Stomach (tissue), 9 donors: ENCODE measurements around the gene DIDO1. TPM values are rescaled to one million over a fixed set of nuclear protein-coding genes. Genes with fewer than 3 reads are reported as not detected.
"Not testable (repeated sequence)": the region's sequence is repeated elsewhere in the genome, so short reads cannot be mapped to it uniquely, and the experiment has no call there.

Experiments
- DNase-seq, 2 donors: peaks; one replicate each; pipeline versions ENCODE4 v3.0.0 to v3.0.0-alpha.2; 2013 to 2019
- H3K27ac ChIP-seq, 5 donors: fragments of 200-600 bp in 4 of 5; sonication (generic) in 4 of 5; one replicate each; pipeline ENCODE4 v1.5.1; 2013 to 2019; ENCODE audit warnings: mild to moderate bottlenecking in 1 of 5, moderate library complexity in 1 of 5
- H3K27me3 ChIP-seq, 3 donors: fragments of 200-600 bp; sonication (generic); one replicate each; pipeline ENCODE4 v1.5.1; 2017 to 2019; ENCODE audit warnings: mixed run types in 1 of 3
- H3K36me3 ChIP-seq, 4 donors: fragments of 200-600 bp; sonication (generic); 1 replicate in 3 of 4; 2 replicates in 1 of 4; pipeline ENCODE4 v1.5.1; 2016 to 2019
- H3K4me1 ChIP-seq, 4 donors: fragments of 200-600 bp; sonication (generic); one replicate each; pipeline ENCODE4 v1.5.1; 2016 to 2019
- H3K4me3 ChIP-seq, 4 donors: fragments of 200-600 bp; sonication (generic) in 3 of 4; one replicate each; pipeline ENCODE4 v1.5.1; 2016 to 2019; ENCODE audit warnings: mild to moderate bottlenecking in 1 of 4
- H3K9me3 ChIP-seq, 4 donors: fragments of 200-600 bp; sonication (generic); one replicate each; pipeline ENCODE4 v1.5.1; 2016 to 2019
- EP300 ChIP-seq: sonication (generic); formaldehyde crosslinking; IDR thresholded peaks from one replicate; pipeline ENCODE4 v1.6.1; 2017; ENCODE audit warnings: antibody characterized with exemption
- POLR2A ChIP-seq, 4 donors: fragments of 450-650 bp; IDR thresholded peaks; one replicate each; pipeline ENCODE4 v1.6.1; 2016; ENCODE audit warnings: antibody characterized with exemption in 4 of 4, control low read depth in 2 of 4, mild to moderate bottlenecking in 1 of 4, moderate library complexity in 1 of 4
- POLR2AphosphoS5 ChIP-seq, 3 donors: sonication (generic); formaldehyde crosslinking; IDR thresholded peaks; one replicate each; pipeline ENCODE4 v1.6.1; 2016; ENCODE audit warnings: antibody characterized with exemption in 3 of 3
- WGBS, 5 donors: extraction: QIAGEN DNeasy Blood & Tissue Kit in 3 of 5; methylation state at CpG; one replicate each; pipeline versions ENCODE4 v1.1.5 to v1.1.7; 2013 to 2018; 5-methylcytosine and 5-hydroxymethylcytosine counted together
- intact Hi-C: fragments of 100-400 bp; cut with DNase I; formaldehyde crosslinking; loops from one replicate; pipeline ENCODE4 v1.15.1; 2023; ENCODE audit warnings: low total_unique reads
- polyA plus RNA-seq, 3 donors: library from polyadenylated mRNA; stranded (reverse); fragments of 200-250 nt; gene quantifications; one replicate each; pipeline ENCODE4 v1.2.3, GENCODE V29; 2013
- total RNA-seq, 5 donors: library from RNA; depleted of rRNA; stranded (reverse); fragments of >200 nt; gene quantifications; one replicate each; pipeline versions ENCODE4 v1.1.0 to v1.2.3, GENCODE V29; 2014 to 2016
- TF ChIP-seq, protein P1 (sequence below), 7 experiments: fragments of 450-650 bp in 4 of 7; fragments of 200-600 bp in 3 of 7; sonication (generic) in 3 of 7; IDR thresholded peaks; one replicate each; pipeline ENCODE4 v1.5.1; 2016 to 2019; ENCODE audit warnings: antibody characterized with exemption in 7 of 7, control low read depth in 2 of 7, mild to moderate bottlenecking in 1 of 7
- donor health status: healthy with polysubstance abuse.
- donor health status: Bipolar disorder and iron deficiency.
- donor health status: healthy.

DIDO1 gene
- total and polyA plus RNA-seq, 8 donors, result 8.1 to 117 (median 57.7) TPM

DNA sequence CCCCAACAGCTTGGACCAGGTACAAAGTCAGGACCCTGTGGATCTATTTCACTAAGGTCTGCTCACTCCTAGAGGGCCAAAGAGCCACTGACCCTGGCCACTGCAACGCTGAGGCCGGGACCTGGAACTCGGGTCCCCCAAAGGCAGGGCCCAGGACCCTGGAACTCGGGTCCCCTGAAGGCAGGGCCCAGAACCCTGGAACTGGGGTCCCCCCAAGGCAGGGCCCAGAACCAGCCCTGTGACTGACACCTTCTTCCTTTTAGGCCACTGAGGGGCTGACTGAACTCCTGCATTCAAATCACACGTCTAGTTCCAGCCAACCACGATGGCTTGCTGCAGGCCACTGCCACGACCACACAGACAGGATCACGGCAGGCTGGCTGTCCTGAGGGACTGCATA lies 74.1 kb downstream of the DIDO1 start:
- H3K27me3 ChIP-seq, result no peaks in the 10 kb centered on the region
- no peak for DNase-seq
- TF ChIP-seq, protein P1, sequence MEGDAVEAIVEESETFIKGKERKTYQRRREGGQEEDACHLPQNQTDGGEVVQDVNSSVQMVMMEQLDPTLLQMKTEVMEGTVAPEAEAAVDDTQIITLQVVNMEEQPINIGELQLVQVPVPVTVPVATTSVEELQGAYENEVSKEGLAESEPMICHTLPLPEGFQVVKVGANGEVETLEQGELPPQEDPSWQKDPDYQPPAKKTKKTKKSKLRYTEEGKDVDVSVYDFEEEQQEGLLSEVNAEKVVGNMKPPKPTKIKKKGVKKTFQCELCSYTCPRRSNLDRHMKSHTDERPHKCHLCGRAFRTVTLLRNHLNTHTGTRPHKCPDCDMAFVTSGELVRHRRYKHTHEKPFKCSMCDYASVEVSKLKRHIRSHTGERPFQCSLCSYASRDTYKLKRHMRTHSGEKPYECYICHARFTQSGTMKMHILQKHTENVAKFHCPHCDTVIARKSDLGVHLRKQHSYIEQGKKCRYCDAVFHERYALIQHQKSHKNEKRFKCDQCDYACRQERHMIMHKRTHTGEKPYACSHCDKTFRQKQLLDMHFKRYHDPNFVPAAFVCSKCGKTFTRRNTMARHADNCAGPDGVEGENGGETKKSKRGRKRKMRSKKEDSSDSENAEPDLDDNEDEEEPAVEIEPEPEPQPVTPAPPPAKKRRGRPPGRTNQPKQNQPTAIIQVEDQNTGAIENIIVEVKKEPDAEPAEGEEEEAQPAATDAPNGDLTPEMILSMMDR (IDR thresholded peaks at IDR 0.05), result no peak
- TF ChIP-seq POLR2A (IDR thresholded peaks at IDR 0.05), result no peak
- no peak for TF ChIP-seq POLR2AphosphoS5 (IDR thresholded peaks at IDR 0.05)
- TF ChIP-seq EP300, result no peak
- no peaks in the 10 kb centered on the region for H3K4me1 ChIP-seq
- H3K9me3 ChIP-seq, result no peaks in the 10 kb centered on the region
- whole genome bisulfite sequencing, 5 donors, result 86 to 96% (median 94%) methylated on average over 8 of the region's 8 CpGs
- intact Hi-C loops, result no loop called here
- no peak overlapping the region for H3K4me3 ChIP-seq
- peaks cover 8 to 66% (median 51%) of the 10 kb centered on the region in 4 donors for H3K36me3 ChIP-seq
- no peak overlapping the region for H3K27ac ChIP-seq

DNA sequence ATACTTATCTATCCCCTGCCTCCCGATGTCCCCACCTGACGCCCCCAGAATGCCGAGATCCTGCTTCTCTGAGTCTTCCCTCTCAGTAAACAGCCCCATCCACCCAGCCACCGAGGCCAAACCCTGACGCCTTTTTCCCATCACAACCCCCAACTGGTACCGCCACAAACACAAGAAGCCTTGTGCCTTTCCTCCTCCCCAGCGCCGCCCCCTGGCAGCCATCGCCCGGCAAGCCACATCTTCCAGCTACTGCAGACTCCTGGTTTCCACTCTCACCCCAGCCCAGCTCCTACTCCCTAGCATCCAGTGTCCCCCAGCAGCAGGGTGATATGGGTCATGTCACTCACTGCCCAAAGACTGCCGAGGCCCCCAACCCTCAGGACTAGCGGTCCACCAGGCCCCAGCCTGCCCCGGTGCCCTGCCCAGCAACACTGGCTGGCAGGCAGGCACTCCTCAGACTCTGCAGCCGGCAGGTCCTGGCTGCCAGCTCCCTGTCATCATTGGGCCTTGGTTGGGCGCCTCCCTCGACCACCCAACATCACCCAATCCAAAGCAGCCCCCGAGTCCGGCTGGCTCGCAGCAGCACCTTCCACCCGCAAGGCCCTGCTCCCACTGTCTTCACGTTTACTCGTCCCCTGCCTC lies 75.9 kb downstream of the DIDO1 start:
- no peaks in the 10 kb centered on the region for H3K9me3 ChIP-seq
- 87 to 91% (median 88%) methylated on average over 22 of the region's 22 CpGs for WGBS, 5 donors
- H3K27ac ChIP-seq, result no peak overlapping the region
- no peaks in the 10 kb centered on the region for H3K4me1 ChIP-seq
- H3K27me3 ChIP-seq, result no peaks in the 10 kb centered on the region
- no peak for TF ChIP-seq POLR2AphosphoS5 (IDR thresholded peaks at IDR 0.05)
- TF ChIP-seq, protein P1 (IDR thresholded peaks at IDR 0.05), result no peak
- no peak for TF ChIP-seq POLR2A (IDR thresholded peaks at IDR 0.05)
- no peak for TF ChIP-seq EP300
- no peak for DNase-seq
- H3K4me3 ChIP-seq, result no peak overlapping the region
- intact Hi-C loops, result no loop called here
- peaks cover 3 to 60% (median 47%) of the 10 kb centered on the region in 4 donors for H3K36me3 ChIP-seq

DNA sequence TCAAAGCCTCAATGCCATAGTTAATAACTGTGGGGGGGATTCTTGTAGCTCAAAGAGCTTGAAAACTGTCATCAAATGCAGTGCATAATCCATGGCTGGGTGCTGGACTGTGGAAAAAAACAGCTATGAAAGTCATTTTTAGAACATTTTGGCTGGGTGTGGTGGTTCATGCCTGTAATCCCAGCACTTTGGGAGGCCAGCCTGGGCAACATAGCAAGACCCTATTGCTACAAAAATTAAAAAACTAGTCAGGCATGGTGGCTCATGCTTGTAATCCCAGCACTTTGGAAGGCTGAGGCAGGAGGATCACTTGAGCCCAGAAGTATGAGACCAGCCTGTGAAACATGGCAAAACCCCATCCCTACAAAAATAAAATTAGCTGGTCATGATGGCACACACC lies 76.9 kb downstream of the DIDO1 start:
- intact Hi-C loops, result no loop called here
- Histone ChIP-seq H3K27me3 (no peaks in the 10 kb centered on the region), H3K27ac (no peak overlapping the region), H3K4me3 (no peak overlapping the region), H3K4me1 (no peaks in the 10 kb centered on the region), H3K9me3 (no peaks in the 10 kb centered on the region), H3K36me3 (peaks cover 2 to 54% (median 39%) of the 10 kb centered on the region in 4 donors)
- DNase-seq, result no peak
- no peak for TF ChIP-seq POLR2A (IDR thresholded peaks at IDR 0.05)
- no peak for TF ChIP-seq EP300
- no peak for TF ChIP-seq POLR2AphosphoS5 (IDR thresholded peaks at IDR 0.05)
- TF ChIP-seq, protein P1 (IDR thresholded peaks at IDR 0.05), result no peak

DNA sequence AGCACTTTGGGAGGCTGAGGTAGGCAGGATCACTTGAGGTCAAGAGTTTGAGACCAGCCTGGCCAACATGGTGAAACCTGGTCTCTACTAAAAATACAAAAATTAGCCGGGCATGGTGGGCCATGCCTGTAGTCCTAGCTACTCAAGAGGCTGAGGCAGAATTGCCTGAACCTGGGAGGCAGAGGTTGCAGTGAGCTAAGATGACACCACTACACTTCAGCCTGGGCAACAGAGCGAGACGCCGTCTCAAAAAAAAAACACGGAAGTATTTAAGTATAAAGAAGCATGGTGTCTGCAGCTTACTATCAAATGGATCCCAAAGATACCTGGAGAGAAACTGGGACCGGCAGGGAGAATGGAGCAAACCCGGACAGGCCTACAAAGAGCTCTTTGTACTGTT lies 77.4 kb downstream of the DIDO1 start:
- intact Hi-C loops, H3K9me3 ChIP-seq, H3K27ac ChIP-seq, H3K4me1 ChIP-seq, DNase-seq, H3K4me3 ChIP-seq, H3K27me3 ChIP-seq: not testable (repeated sequence)
- H3K36me3 ChIP-seq, result peaks cover 0 to 48% (median 34%) of the 10 kb centered on the region in 4 donors
- WGBS, 5 donors, result 90 to 96% (median 93%) methylated on average over 7 of the region's 7 CpGs

DNA sequence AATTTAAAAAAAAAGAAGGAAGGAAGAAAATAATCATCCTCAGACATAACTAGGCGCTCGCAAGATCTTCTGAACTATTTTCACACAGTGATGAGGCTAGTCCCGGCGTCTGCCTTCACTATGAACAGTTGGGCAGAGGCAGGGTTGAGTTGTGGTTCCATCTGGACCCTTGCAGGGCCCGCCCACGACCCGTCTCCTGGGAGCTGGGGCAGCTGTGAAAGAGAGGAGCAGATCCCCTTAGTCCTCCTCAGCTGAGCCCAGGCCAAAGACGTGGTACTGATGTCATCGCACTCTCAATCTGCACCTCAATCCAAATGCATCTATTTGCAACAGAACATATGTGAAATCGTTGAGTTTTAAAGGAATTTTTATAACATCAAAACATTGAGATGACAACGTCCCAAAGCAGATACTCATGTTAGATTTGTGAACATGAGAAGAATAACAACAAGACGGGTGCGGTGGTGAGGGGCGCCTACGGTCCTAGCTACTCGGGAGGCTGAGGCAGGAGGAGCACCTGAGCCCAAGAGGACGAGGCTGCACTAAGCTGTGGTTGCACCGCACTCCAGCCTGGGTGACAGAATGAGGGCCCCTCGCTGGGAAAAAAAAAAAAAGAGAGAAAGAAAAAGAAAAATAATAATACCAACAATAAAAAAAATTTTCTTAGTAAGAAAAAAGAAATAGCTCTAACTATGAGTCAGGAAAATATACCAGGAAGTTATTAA lies 80.0 kb downstream of the DIDO1 start:
- DNase-seq, result no peak
- Histone ChIP-seq H3K4me1 (no peaks in the 10 kb centered on the region), H3K4me3 (no peak overlapping the region), H3K27me3 (no peaks in the 10 kb centered on the region), H3K9me3 (no peaks in the 10 kb centered on the region), H3K27ac (no peak overlapping the region), H3K36me3 (peaks cover 0 to 23% (median 9%) of the 10 kb centered on the region in 4 donors)
- 87 to 94% (median 93%) methylated on average over 19 of the region's 19 CpGs for WGBS, 5 donors
- TF ChIP-seq EP300, result no peak
- TF ChIP-seq, protein P1 (IDR thresholded peaks at IDR 0.05), result no peak
- TF ChIP-seq POLR2AphosphoS5 (IDR thresholded peaks at IDR 0.05), result no peak
- TF ChIP-seq POLR2A (IDR thresholded peaks at IDR 0.05), result no peak
- intact Hi-C loops, result no loop called here
